CD8-positive, alpha-beta memory T cell (primary cell): Measurements from ENCODE around the gene SLC2A4RG. TPM values are rescaled to one million over a fixed set of nuclear protein-coding genes. Genes with fewer than 3 reads are reported as not detected.
"Not testable (repeated sequence)": the region's sequence is repeated elsewhere in the genome, so short reads cannot be mapped to it uniquely, and the experiment has no call there.

Experiments
- CTCF ChIA-PET: fragments of 350-600 bp; sonication (Branson Sonifier 250); formaldehyde crosslinking; loops from one replicate; lab custom pipeline; 2021; ENCODE audit warnings: antibody characterized with exemption; lab: Charles Lee
- POLR2A ChIA-PET: fragments of 350-600 bp; sonication (Branson Sonifier 250); formaldehyde crosslinking; loops from one replicate; lab custom pipeline; 2021; ENCODE audit warnings: antibody characterized with exemption; lab: Charles Lee
- DNase-seq, 5 donors: peaks; one replicate each; pipeline versions ENCODE4 v3.0.0 to v3.0.0-alpha.2; 2020 to 2022; ENCODE audit warnings: mixed read lengths in 1 of 5
- H3K27ac ChIP-seq: one replicate; pipeline ENCODE4 v1.7.0; 2013; ENCODE audit warnings: low read depth, mild to moderate bottlenecking, low read length, moderate library complexity
- H3K27me3 ChIP-seq: 2 replicates; pipeline ENCODE4 v1.7.0; 2013; ENCODE audit warnings: low read length, mild to moderate bottlenecking; ENCODE audit not compliant: insufficient read depth, poor library complexity, severe bottlenecking
- H3K36me3 ChIP-seq: 2 replicates; pipeline ENCODE4 v1.7.0; 2013; ENCODE audit warnings: mild to moderate bottlenecking, low read length, moderate library complexity; ENCODE audit not compliant: insufficient read depth
- H3K4me1 ChIP-seq: 2 replicates; pipeline ENCODE4 v1.7.0; 2013; ENCODE audit warnings: mild to moderate bottlenecking, low read length, moderate library complexity; ENCODE audit not compliant: insufficient read depth
- H3K4me3 ChIP-seq: 2 replicates; pipeline ENCODE4 v1.7.0; 2013; ENCODE audit warnings: mild to moderate bottlenecking, low read length
- H3K9me3 ChIP-seq: 2 replicates; pipeline ENCODE4 v1.7.0; 2013; ENCODE audit warnings: mild to moderate bottlenecking, low read length
- H3K27ac Mint-ChIP-seq, 8 donors: one replicate each; pipeline ENCODE4 v1.8.0; 2020 to 2021; ENCODE audit warnings: mixed read lengths in 8 of 8, mild to moderate bottlenecking in 6 of 8, inconsistent platforms in 3 of 8, moderate library complexity in 3 of 8
- H3K27me3 Mint-ChIP-seq, 2 donors: one replicate each; pipeline ENCODE4 v1.8.0; 2020 to 2021; ENCODE audit warnings: mixed read lengths in 2 of 2, mild to moderate bottlenecking in 1 of 2, moderate library complexity in 1 of 2
- H3K36me3 Mint-ChIP-seq, 3 donors: one replicate each; pipeline ENCODE4 v1.8.0; 2020 to 2021; ENCODE audit warnings: mixed read lengths in 3 of 3, inconsistent platforms in 1 of 3, mild to moderate bottlenecking in 1 of 3
- H3K4me1 Mint-ChIP-seq, 3 donors: one replicate each; pipeline ENCODE4 v1.8.0; 2020 to 2021; ENCODE audit warnings: mixed read lengths in 3 of 3, inconsistent platforms in 1 of 3, mild to moderate bottlenecking in 1 of 3
- H3K4me3 Mint-ChIP-seq, 7 donors: one replicate each; pipeline ENCODE4 v1.8.0; 2020 to 2021; ENCODE audit warnings: mixed read lengths in 7 of 7, mild to moderate bottlenecking in 6 of 7, moderate library complexity in 4 of 7, inconsistent platforms in 2 of 7
- H3K9me3 Mint-ChIP-seq, 5 donors: one replicate each; pipeline ENCODE4 v1.8.0; 2020 to 2022; ENCODE audit warnings: mixed read lengths in 5 of 5, mild to moderate bottlenecking in 3 of 5, moderate library complexity in 2 of 5, inconsistent platforms in 1 of 5
- polyA plus RNA-seq: library from polyadenylated mRNA; unstranded; fragments of 300-500 nt; fragmentation: Illumina TruSeq; gene quantifications from one replicate; pipeline ENCODE4 v1.2.3, GENCODE V29; 2021
- total RNA-seq, 2 experiments: library from RNA; stranded (reverse); gene quantifications; one replicate each; pipeline ENCODE4 v1.2.3, GENCODE V29; 2021

SLC2A4RG gene
- total and polyA plus RNA-seq, 3 experiments from 2014 or later: 7.8 to 40.6 (median 37.5) TPM

DNA sequence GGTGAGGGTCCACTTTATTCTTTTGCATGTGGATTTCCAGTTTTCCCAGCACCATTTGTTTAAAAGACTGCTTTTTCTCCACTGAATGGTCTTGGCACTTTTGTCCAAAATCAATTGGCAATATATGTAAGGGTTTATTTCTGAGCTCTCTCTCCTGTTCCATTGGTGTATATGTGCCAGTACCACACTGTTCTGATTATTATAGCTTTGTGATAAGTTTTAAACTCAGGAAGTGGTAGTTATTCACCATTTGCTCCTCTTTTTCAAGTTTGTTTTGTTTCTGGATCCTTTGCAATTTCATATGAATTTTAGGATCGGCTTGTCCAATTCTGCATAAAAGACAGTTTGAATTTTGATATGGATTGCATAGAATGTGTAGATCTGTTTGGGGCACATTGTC is 27.4 kb upstream of the SLC2A4RG start:
- Histone ChIP-seq H3K36me3 (peaks cover 13% of the 10 kb centered on the region), H3K27me3 (no peaks in the 10 kb centered on the region), H3K4me1 (peaks cover 24% of the 10 kb centered on the region), H3K4me3 (no peak overlapping the region), H3K9me3 (no peaks in the 10 kb centered on the region), H3K27ac (no peak overlapping the region)
- peaks cover 2 to 14% (median 6%) of the 10 kb centered on the region in 5 donors for H3K9me3 Mint-ChIP-seq
- DNase-seq: no peak
- ChIA-PET POLR2A (no interaction called here), CTCF (interaction anchor here (3.6 kb wide), 1 partner anchor 24 kb away, joined by 10 read pairs; the partner anchor contains the start of gene LIME1)
- peaks cover 39 to 62% (median 62%) of the 10 kb centered on the region in 3 donors for H3K4me1 Mint-ChIP-seq
- H3K36me3 Mint-ChIP-seq: peaks cover 20 to 65% (median 37%) of the 10 kb centered on the region in 3 donors
- H3K4me3 Mint-ChIP-seq: peak overlapping the region in 5 of 7 donors; percentile 8 to 53 (median 51)
- peak overlapping the region in 2 of 8 donors; percentile 20 to 79 for H3K27ac Mint-ChIP-seq
- H3K27me3 Mint-ChIP-seq: no peaks in the 10 kb centered on the region

DNA sequence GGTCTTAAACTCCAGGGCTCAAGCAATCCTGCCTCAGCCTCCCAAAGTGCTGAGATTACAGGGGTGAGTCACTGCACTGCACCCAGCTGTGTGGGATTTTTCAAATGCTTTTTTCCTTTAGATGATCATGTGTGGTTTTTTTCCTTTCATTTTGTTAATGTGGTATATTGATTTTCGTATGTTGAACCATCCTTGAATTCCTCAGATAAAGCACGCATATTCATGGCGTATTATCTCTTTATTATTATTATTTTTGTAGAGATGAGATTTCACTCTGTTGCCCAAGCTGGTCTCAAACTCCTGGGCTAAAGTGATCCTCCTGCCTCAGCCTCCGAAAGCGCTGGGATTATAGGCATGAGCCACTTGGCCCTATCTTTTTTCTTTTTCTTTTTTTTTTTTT is 24.7 kb upstream of the SLC2A4RG start:
- Mint-ChIP-seq H3K4me3 (no peak overlapping the region), H3K9me3 (peaks cover 5 to 18% (median 9%) of the 10 kb centered on the region in 5 donors), H3K27ac (peak overlapping the region in 1 of 8 donors; percentile 64), H3K27me3 (no peaks in the 10 kb centered on the region), H3K4me1 (peaks cover 39 to 65% (median 61%) of the 10 kb centered on the region in 3 donors), H3K36me3 (peaks cover 29 to 71% (median 44%) of the 10 kb centered on the region in 3 donors)
- H3K27me3 ChIP-seq: no peaks in the 10 kb centered on the region
- CTCF ChIA-PET: no interaction called here
- no peaks in the 10 kb centered on the region for H3K9me3 ChIP-seq
- H3K4me1 ChIP-seq: peaks cover 9% of the 10 kb centered on the region
- POLR2A ChIA-PET: no interaction called here
- H3K4me3 ChIP-seq: no peak overlapping the region
- peaks cover 13% of the 10 kb centered on the region for H3K36me3 ChIP-seq
- no peak overlapping the region for H3K27ac ChIP-seq
- DNase-seq: no peak

GRCh38 chr20:63718996-63719395 is 20.6 kb upstream of the SLC2A4RG start:
- H3K9me3 ChIP-seq: no peaks in the 10 kb centered on the region
- CTCF ChIA-PET: interaction anchor here (1.0 to 1.5 kb wide), 2 partner anchors 11 to 66 kb away, joined by 3 to 4 read pairs; no protein-coding TSS in a partner anchor
- Mint-ChIP-seq H3K4me1 (peaks cover 31 to 57% (median 43%) of the 10 kb centered on the region in 3 donors), H3K27me3 (no peaks in the 10 kb centered on the region), H3K27ac (peak overlapping the region in 1 of 8 donors; percentile 7), H3K36me3 (peaks cover 28 to 66% (median 35%) of the 10 kb centered on the region in 3 donors), H3K4me3 (no peak overlapping the region), H3K9me3 (peaks cover 5 to 16% (median 6%) of the 10 kb centered on the region in 5 donors)
- no peak overlapping the region for H3K27ac ChIP-seq
- POLR2A ChIA-PET: no interaction called here
- peaks cover 8% of the 10 kb centered on the region for H3K36me3 ChIP-seq
- peaks cover 6% of the 10 kb centered on the region for H3K4me1 ChIP-seq
- no peak for DNase-seq
- H3K4me3 ChIP-seq: no peak overlapping the region
- H3K27me3 ChIP-seq: no peaks in the 10 kb centered on the region

DNA sequence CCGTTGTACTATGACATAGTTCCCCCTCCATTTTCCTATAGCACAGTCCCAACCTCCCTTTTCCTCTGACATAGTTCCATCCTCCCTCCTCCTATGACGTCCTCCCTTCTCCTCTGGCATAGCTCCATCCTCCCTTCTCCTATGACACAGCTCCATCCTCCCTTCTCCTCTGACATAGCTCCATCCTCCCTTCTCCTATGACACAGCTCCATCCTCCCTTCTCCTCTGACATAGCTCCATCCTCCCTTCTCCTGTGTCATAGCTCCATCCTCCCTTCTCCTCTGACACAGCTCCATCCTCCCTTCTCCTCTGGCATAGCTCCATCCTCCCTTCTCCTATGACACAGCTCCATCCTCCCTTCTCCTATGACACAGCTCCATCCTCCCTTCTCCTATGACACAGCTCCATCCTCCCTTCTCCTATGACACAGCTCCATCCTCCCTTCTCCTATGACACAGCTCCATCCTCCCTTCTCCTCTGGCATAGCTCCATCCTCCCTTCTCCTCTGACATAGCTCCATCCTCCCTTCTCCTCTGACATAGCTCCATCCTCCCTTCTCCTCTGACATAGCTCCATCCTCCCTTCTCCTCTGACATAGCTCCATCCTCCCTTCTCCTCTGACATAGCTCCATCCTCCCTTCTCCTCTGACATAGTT is 16.5 kb upstream of the SLC2A4RG start:
- Mint-ChIP-seq H3K4me3 (peak overlapping the region in 1 of 7 donors; percentile 26), H3K4me1 (peaks cover 27 to 53% (median 30%) of the 10 kb centered on the region in 3 donors), H3K27ac (peak overlapping the region in 3 of 8 donors; percentile 27 to 88 (median 33)), H3K9me3 (peaks cover 8 to 12% (median 10%) of the 10 kb centered on the region in 5 donors), H3K36me3 (peaks cover 22 to 55% (median 25%) of the 10 kb centered on the region in 3 donors)
- H3K27me3 Mint-ChIP-seq, H3K9me3 ChIP-seq, H3K27ac ChIP-seq, DNase-seq, H3K36me3 ChIP-seq, H3K4me3 ChIP-seq, H3K27me3 ChIP-seq: not testable (repeated sequence)
- POLR2A ChIA-PET: interaction anchor here (0.6 kb wide), 1 partner anchor 149 kb away, joined by 3 read pairs; no protein-coding TSS in a partner anchor
- peaks cover 23% of the 10 kb centered on the region for H3K4me1 ChIP-seq
- CTCF ChIA-PET: interaction anchor here (3.2 kb wide), 1 partner anchor 16 kb away, joined by 12 read pairs; the partner anchor contains the start of genes ARFRP1 and ZGPAT

- ChIA-PET POLR2A (interaction anchor here (0.7 kb wide), 1 partner anchor 19 kb away, joined by 8 read pairs; no protein-coding TSS in a partner anchor), CTCF (interaction anchor here (0.7 to 1.4 kb wide), 3 partner anchors 11 to 59 kb away, joined by 3 to 4 read pairs (median 3); partner anchors contain the start of genes ARFRP1 and ZGPAT)
- not testable (repeated sequence) for H3K4me3 ChIP-seq, H3K27me3 ChIP-seq, H3K9me3 Mint-ChIP-seq, H3K27ac Mint-ChIP-seq, DNase-seq, H3K4me3 Mint-ChIP-seq, H3K27me3 Mint-ChIP-seq, H3K27ac ChIP-seq, H3K9me3 ChIP-seq
- Histone ChIP-seq H3K36me3 (peaks cover 13% of the 10 kb centered on the region), H3K4me1 (peaks cover 65% of the 10 kb centered on the region)
- peaks cover 10 to 42% (median 27%) of the 10 kb centered on the region in 3 donors for H3K4me1 Mint-ChIP-seq
- peaks cover 13 to 37% (median 16%) of the 10 kb centered on the region in 3 donors for H3K36me3 Mint-ChIP-seq
These were observed 9.3 kb upstream of the SLC2A4RG start for GRCh38 chr20:63730189-63730733.

- H3K36me3 ChIP-seq: peaks cover 13% of the 10 kb centered on the region
- no peak overlapping the region for H3K27ac ChIP-seq
- DNase-seq: no peak
- no peaks in the 10 kb centered on the region for H3K9me3 Mint-ChIP-seq
- no peaks in the 10 kb centered on the region for H3K9me3 ChIP-seq
- POLR2A ChIA-PET: no interaction called here
- H3K27me3 ChIP-seq: no peaks in the 10 kb centered on the region
- no peak overlapping the region for H3K27ac Mint-ChIP-seq
- peaks cover 76% of the 10 kb centered on the region for H3K4me1 ChIP-seq
- H3K27me3 Mint-ChIP-seq: peaks cover 0 to 2% of the 10 kb centered on the region in 2 donors
- peaks cover 8 to 42% (median 13%) of the 10 kb centered on the region in 3 donors for H3K36me3 Mint-ChIP-seq
- H3K4me3 ChIP-seq: no peak overlapping the region
- H3K4me1 Mint-ChIP-seq: peaks cover 14 to 50% (median 35%) of the 10 kb centered on the region in 3 donors
- no peak overlapping the region for H3K4me3 Mint-ChIP-seq
- CTCF ChIA-PET: no interaction called here
These were observed 8.2 kb upstream of the SLC2A4RG start for GRCh38 chr20:63731410-63731809.

DNA sequence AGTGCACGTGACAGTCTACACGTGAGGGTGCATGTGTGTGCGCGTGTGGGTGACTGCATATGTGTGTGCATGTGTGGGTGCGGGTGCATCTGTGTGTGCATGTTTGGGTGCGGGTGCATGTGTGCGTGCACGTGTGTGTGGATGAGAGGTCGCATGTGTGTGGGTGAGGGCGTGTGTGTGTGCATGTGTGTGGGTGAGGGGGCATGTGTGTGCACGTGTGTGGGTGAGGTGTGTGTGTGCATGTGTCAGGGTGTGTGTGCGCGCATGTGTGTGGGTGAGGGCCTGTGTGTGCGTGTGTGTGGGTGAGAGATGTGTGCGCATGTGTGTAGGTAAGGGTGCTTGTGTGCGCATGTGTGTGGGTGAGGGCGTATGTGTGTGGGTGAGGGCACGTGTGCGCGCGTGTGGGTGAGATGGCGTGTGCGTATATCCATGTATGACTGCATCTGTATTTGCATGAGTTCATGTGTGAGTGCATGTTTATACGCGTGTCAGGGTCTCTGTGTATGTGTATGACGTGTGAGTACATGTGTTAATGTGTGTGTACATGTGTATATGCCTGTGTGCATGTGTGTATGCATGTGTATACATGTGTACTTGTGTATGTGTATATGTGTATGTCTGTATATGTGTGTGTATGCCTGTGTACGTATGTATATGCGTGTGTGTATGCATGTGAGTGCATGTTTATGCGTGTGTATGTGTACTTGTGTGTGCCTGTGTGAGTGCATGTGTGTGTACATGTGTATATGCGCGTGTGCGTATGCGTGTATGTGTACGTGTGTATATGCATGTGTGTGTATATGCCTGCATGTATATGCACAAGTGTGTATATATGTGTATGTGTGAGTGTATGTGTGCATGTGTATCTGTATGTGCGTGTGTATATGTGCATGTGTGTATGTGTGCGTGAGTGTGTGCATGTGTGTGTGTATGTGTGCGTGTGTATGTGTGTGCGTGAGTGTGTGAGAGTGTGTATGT is 7.2 kb upstream of the SLC2A4RG start:
- no peak for DNase-seq
- Mint-ChIP-seq H3K4me1 (peaks cover 11 to 46% (median 30%) of the 10 kb centered on the region in 3 donors), H3K27ac (no peak overlapping the region), H3K9me3 (no peaks in the 10 kb centered on the region), H3K4me3 (no peak overlapping the region), H3K36me3 (peaks cover 4 to 44% (median 9%) of the 10 kb centered on the region in 3 donors), H3K27me3 (peaks cover 0 to 3% of the 10 kb centered on the region in 2 donors)
- Histone ChIP-seq H3K27ac (no peak overlapping the region), H3K4me1 (peaks cover 67% of the 10 kb centered on the region), H3K27me3 (no peaks in the 10 kb centered on the region), H3K9me3 (no peaks in the 10 kb centered on the region), H3K36me3 (peaks cover 13% of the 10 kb centered on the region), H3K4me3 (no peak overlapping the region)
- CTCF ChIA-PET: no interaction called here
- POLR2A ChIA-PET: no interaction called here
